Embryonic facial prominence (tissue), 1 donor: ENCODE results near the gene WDFY3.

Experiments used
- DNase-seq: peaks from one replicate; pipeline ENCODE4 v3.0.0-alpha.2; 2016; ENCODE audit errors: extremely low spot score

The WDFY3 gene

GRCh38 chr4:84948056-84948455 lies 18.4 kb downstream of the WDFY3 start:
- no peak for DNase-seq

DNA sequence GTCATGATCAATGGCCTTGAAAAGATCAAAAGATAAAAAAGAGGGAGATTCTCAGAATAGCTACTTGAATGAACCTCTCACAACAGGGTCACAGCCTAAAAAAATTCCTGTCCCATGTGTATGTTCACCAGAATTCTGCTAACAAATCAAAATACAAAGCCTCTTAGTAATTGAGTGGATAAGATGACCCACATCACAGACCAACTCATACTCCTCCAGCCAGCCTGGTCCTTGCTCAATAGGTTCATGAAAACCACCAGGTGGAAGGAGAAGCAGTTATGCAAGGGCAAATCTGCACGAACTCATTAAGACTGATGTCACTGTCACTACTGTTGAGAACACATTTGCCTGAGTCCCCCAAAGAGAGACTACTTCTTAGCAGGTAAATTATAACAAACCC lies 21.5 kb downstream of the WDFY3 start:
- no peak for DNase-seq

- no peak for DNase-seq
These were observed 25.5 kb downstream of the WDFY3 start for GRCh38 chr4:84940960-84941359.

DNA sequence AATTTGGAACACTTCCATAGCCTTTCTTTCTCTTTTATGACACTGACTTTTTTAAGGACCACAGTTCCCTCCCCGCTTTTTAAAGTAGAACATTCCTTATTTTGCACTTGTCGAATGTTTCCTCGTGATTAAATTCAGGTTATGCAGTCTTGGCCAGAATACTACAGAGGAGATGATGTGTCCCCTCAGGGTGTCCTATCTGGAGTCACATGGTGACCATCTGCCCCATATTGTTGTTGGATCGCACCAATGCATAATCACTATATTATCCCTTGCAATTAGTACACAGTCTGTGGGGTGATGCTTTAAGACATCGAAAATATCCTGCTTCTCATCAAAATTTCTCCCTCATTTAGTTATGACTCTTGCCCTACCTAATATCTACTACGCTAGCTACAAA lies 27.4 kb downstream of the WDFY3 start:
- no peak for DNase-seq

- no peak for DNase-seq
These were observed 28.2 kb downstream of the WDFY3 start for GRCh38 chr4:84938316-84938715.

DNA sequence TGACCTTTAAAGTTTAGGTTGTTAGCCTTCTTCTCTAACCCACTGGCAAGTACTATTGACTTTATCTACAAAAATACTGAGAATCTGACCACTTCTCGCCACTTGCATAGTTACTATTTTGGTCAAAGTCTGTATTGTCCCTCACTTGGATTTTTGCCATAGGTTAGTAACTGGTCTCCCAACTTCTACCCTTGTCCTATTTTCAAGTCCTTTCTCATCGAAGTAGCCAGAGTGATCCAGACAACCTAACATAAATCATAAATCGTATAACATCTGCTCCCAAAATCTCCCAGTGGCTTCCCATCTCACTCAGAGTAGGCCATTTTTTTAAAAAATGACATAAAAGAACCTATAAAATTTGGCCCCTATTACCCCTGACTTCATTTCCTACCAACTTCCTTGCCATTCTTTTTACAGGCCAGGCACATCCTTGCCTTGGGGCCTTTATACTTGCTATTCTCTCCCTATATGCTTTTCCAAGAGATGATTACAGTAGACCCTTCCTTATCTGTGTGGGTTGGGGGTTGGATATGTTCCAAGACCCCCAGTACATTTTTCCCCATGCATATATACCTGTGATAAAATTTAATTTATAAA lies 29.0 kb downstream of the WDFY3 start:
- no peak for DNase-seq

- DNase-seq, result no peak
These were observed 30.4 kb downstream of the WDFY3 start for GRCh38 chr4:84936123-84936522.

DNA sequence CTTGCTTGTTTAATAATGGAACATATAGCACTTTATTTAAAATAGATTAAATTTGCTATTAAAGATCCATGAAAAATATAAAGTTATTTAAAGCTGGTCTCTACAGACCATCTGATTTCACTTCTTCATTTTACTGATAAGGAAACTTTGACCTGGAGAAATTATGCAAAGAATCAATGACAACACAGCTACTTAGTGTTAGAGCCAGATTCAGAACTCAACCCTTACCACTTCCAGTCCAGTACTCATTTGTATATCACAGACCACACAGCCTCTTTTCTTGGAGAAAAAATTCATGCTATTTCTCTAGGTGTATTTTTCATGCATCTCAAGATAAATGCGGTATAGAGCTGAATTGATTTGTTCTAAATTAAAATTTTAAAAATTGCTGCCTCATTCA lies 34.0 kb downstream of the WDFY3 start:
- DNase-seq, result no peak

GRCh38 chr4:84931961-84932360 lies 34.5 kb downstream of the WDFY3 start:
- no peak for DNase-seq

GRCh38 chr4:84931274-84931673 lies 35.2 kb downstream of the WDFY3 start:
- DNase-seq, result no peak

GRCh38 chr4:84928089-84928488 lies 38.4 kb downstream of the WDFY3 start:
- DNase-seq, result no peak

DNA sequence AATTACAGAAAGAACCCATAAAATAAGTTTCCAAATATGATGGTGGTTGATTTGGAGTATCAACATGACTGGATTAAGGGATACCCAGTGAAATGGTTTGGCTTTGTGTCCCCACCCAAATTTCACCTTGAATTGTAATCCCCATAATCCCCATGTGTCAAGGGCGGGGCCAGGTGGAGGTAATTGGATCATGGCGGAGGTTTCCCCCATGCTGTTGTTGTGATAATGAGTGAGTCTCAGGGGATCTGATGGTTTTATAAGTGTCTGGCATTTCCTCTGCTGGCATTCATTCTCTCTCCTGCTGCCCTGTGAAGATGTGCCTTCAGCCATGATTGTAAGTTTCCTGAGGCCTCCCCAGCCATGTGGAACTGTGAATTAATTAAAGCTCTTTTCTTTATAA lies 39.1 kb downstream of the WDFY3 start:
- DNase-seq, result no peak

DNA sequence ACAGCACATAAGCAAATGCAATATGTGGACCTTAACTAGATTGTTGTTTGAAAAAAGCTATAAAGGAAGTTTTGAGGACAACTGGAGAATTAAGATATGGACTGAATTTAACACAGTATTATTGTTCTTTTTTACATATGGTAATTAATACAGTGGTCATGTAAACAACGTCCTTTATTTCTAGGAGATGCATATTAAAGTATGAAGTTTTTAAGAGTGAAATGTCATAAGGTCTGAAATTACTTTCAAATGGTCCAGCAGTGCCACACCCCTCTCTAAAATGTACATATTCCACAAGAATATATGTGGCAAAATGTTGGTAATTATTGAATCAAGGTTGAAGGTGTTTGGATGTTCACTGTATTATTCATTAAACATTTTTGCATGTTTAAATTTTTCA lies 40.9 kb downstream of the WDFY3 start:
- DNase-seq, result no peak

- no peak for DNase-seq
These were observed 42.1 kb downstream of the WDFY3 start for GRCh38 chr4:84924434-84924833.

- no peak for DNase-seq
These were observed 45.9 kb downstream of the WDFY3 start for GRCh38 chr4:84920617-84921016.

DNA sequence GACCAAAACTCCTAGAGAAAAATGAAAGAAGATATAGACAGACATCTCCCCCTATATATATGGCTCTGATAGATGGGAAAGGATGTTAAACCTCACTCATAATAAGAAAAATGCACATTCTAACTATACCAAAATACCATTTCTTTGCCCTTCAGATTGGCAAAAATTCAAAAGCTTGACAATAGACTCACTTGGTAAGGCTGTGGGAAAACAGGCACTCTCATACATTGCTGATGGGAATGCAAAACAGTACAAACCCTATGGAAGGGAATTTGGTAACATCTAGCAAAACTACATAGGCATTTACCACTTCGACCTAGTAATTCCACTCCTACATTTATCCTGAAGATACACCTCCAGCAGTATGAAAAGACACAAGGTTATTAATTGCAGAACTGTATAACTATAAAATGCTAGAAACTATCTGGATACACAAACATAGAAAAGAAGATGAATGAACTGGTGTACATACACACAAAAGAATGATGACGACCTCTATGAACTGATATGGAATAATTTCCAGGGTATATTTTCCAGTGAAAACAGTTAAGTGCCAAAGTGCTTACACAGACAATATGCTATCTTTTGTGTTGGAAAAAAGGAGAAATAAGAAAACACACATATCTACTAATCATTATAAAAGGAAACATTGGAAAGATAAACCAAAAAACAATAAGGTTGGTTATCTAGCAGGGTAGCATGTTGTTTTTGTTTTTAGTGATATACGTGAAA lies 48.5 kb downstream of the WDFY3 start:
- no peak for DNase-seq

- no peak for DNase-seq
These were observed 49.2 kb downstream of the WDFY3 start for GRCh38 chr4:84917086-84917821.

DNA sequence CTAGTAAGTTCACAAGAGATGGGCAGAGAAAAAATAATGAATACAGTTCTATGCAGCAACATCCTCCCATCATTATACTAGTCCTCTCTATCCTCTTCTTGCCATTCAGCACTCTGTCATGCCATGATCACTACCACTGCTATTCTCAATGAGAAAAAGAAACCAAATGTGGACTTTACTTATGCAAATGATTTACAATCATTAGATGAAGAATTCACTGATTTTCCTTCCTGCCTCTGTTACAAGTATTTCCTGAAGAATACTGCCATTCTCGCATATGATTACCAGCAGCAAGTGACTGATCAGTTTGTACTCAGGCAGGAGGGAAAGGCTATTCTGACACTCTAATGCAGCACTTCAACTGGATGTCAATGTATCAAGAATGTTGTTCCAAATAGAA lies 50.3 kb downstream of the WDFY3 start:
- DNase-seq, result no peak

GRCh38 chr4:84915396-84915780 lies 51.1 kb downstream of the WDFY3 start:
- no peak for DNase-seq

- DNase-seq, result no peak
These were observed 51.6 kb downstream of the WDFY3 start for GRCh38 chr4:84914686-84915395.

- DNase-seq, result no peak
These were observed 53.3 kb downstream of the WDFY3 start for GRCh38 chr4:84913176-84913575.

GRCh38 chr4:84912741-84913140 lies 53.7 kb downstream of the WDFY3 start:
- no peak for DNase-seq

DNA sequence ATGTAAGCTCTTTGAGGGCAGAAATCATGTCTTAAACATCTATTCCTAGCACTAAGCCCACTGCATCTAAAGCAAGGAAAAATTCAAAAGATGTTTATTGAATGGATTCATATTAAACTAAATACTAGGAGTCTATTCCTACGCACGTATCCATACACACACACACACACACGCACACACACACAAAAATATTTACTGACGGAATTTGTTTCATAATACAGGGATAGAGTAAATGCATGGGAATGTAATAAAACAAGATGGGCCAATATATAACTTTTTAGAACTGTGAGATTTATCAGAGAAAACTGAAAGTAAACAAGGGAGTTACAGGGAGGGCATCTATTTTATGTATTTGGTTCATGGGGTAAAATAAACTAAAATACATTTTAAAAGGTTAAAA lies 57.6 kb downstream of the WDFY3 start:
- no peak for DNase-seq
